B cell (primary cell): ENCODE measurements around the gene TM6SF1.

ENCODE experiments used
- EZH2 ChIP-seq: IDR thresholded peaks from 2 replicates; pipeline ENCODE4 v1.6.1; 2012; ENCODE audit warnings: borderline replicate concordance, low read depth, mild to moderate bottlenecking, moderate library complexity, low read length; ENCODE audit not compliant: insufficient read depth, poor library complexity, severe bottlenecking
- TF ChIP-seq, protein P1 (sequence below): fragments of 200-600 bp; IDR thresholded peaks from one replicate; pipeline ENCODE4 v1.8.0; 2022; ENCODE audit warnings: antibody characterized with exemption, mild to moderate bottlenecking

DNA sequence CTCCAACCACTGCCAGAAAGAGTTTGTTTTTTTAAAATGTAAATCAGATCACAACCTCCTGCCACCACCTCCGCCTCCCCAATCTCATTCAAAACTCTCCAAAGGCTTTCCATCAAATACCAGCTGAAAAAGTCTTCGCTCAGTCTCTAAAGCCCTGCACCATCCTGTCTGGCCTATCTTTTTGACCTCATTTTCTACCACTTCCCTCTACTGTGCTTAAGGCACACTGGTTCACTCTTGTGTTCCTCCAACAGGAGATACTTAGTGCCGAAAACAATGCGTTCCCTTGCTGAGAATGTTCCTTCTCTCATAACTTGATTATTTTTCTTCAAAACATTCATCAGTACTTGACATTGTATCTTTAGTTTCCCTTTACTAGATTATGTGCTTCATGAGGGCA lies 43.9 kb upstream of the TM6SF1 start:
- TF ChIP-seq, protein P1, sequence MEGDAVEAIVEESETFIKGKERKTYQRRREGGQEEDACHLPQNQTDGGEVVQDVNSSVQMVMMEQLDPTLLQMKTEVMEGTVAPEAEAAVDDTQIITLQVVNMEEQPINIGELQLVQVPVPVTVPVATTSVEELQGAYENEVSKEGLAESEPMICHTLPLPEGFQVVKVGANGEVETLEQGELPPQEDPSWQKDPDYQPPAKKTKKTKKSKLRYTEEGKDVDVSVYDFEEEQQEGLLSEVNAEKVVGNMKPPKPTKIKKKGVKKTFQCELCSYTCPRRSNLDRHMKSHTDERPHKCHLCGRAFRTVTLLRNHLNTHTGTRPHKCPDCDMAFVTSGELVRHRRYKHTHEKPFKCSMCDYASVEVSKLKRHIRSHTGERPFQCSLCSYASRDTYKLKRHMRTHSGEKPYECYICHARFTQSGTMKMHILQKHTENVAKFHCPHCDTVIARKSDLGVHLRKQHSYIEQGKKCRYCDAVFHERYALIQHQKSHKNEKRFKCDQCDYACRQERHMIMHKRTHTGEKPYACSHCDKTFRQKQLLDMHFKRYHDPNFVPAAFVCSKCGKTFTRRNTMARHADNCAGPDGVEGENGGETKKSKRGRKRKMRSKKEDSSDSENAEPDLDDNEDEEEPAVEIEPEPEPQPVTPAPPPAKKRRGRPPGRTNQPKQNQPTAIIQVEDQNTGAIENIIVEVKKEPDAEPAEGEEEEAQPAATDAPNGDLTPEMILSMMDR, result no peak
- no peak for TF ChIP-seq EZH2
